OCI-LY1 (cell line): ENCODE measurements around the gene ELMOD3.

Experiments
- CTCF ChIP-seq: fragments of 200-600 bp; sonication (generic), shearing (Covaris generic); IDR thresholded peaks from 2 replicates; pipeline ENCODE4 v1.5.1; 2017; ENCODE audit warnings: mild to moderate bottlenecking, antibody characterized with exemption, low read length, moderate library complexity, mixed read lengths
- EZH2 ChIP-seq: fragments of 200-600 bp; sonication (generic), shearing (Covaris generic); IDR thresholded peaks from 2 replicates; pipeline ENCODE4 v1.8.0; 2017; ENCODE audit warnings: borderline replicate concordance, mixed run types, mild to moderate bottlenecking, antibody characterized with exemption, low read length, moderate library complexity, mixed read lengths

- TF ChIP-seq CTCF (no peak), EZH2 (no peak)
These were observed 86.2 kb downstream of the ELMOD3 start for GRCh38 chr2:85440729-85441128.
